Heart right ventricle (tissue), 16 donors: Measurements from ENCODE around the gene PIK3AP1. TPM values are rescaled to one million over a fixed set of nuclear protein-coding genes. Genes with fewer than 3 reads are reported as not detected.

Experiments used
- ATAC-seq, 8 donors: fragments of 200-7000 bp; cut with Tn5 transposase; one replicate each; pipeline ENCODE4 v1.9.1; 2020; ENCODE audit warnings: mild to moderate bottlenecking in 8 of 8, moderate library complexity in 8 of 8, moderate number of reproducible peaks in 1 of 8
- DNase-seq, 2 donors: peaks; one replicate each; pipeline ENCODE4 v3.0.0-alpha.2; 2020
- H3K27ac ChIP-seq, 10 donors: fragments of 200-600 bp; sonication (generic) in 2 of 10; one replicate each; pipeline versions ENCODE4 v1.5.0 to v1.8.0; 2020 to 2022; ENCODE audit warnings: mild to moderate bottlenecking in 3 of 10
- H3K27me3 ChIP-seq, 7 donors: fragments of 200-600 bp; one replicate each; pipeline ENCODE4 v1.8.0; 2021 to 2022; ENCODE audit warnings: mild to moderate bottlenecking in 2 of 7
- H3K36me3 ChIP-seq, 9 donors: fragments of 200-600 bp; sonication (generic) in 1 of 9; one replicate each; pipeline versions ENCODE4 v1.5.0 to v1.8.0; 2020 to 2022; ENCODE audit warnings: mild to moderate bottlenecking in 2 of 9
- H3K4me1 ChIP-seq, 9 donors: fragments of 200-600 bp; sonication (generic) in 1 of 9; one replicate each; pipeline versions ENCODE4 v1.5.0 to v1.8.0; 2020 to 2022; ENCODE audit warnings: mild to moderate bottlenecking in 4 of 9
- H3K4me3 ChIP-seq, 10 donors: fragments of 200-600 bp; sonication (generic) in 2 of 10; one replicate each; pipeline versions ENCODE4 v1.5.0 to v1.8.0; 2020 to 2022; ENCODE audit warnings: mild to moderate bottlenecking in 7 of 10, moderate library complexity in 2 of 10
- H3K9me3 ChIP-seq, 11 donors: fragments of 200-600 bp in 10 of 11; sonication (generic) in 2 of 11; one replicate each; pipeline versions ENCODE4 v1.5.0 to v1.8.0; 2013 to 2022; ENCODE audit warnings: mild to moderate bottlenecking in 2 of 11, control low read depth in 1 of 11, moderate library complexity in 1 of 11
- WGBS, 2 donors: extraction: QIAGEN DNeasy Blood & Tissue Kit; methylation state at CpG; one replicate each; pipeline ENCODE4 v1.1.7; 2013; ENCODE audit warnings: inconsistent platforms in 1 of 2; 5-methylcytosine and 5-hydroxymethylcytosine counted together
- intact Hi-C, 10 donors: fragments of 100-400 bp; cut with DNase I; formaldehyde crosslinking; loops; one replicate each; pipeline versions ENCODE4 v1.11.1 to v1.14.2; 2022
- polyA plus RNA-seq, 2 donors: library from polyadenylated mRNA; stranded (reverse); fragments of 200-250 nt; gene quantifications; one replicate each; pipeline ENCODE4 v1.2.3, GENCODE V29; 2013
- total RNA-seq, 10 donors: library from RNA; stranded (reverse); fragmentation: NEBNext Ultra II Directional in 3 of 10; extraction: Animal tissue kit (Norgen Biotek cat#: 25700) in 3 of 10; gene quantifications; one replicate each; pipeline versions ENCODE4 v1.2.1 to v1.2.4, GENCODE V29; 2021 to 2023
- TF ChIP-seq, protein P1 (sequence below), 9 donors: fragments of 200-600 bp; sonication (generic) in 2 of 9; IDR thresholded peaks; one replicate each; pipeline versions ENCODE4 v1.5.0 to v1.8.0; 2021 to 2022; ENCODE audit warnings: antibody characterized with exemption in 9 of 9, mild to moderate bottlenecking in 5 of 9, moderate library complexity in 1 of 9
- donor health status: Arrhythmogenic right ventricular cardiomyopathy.
- donor health status: ischemic (EF 13 %, LVEDD 7.1; RV severe dilation, severe dysfunction).
- donor health status: healthy with polysubstance abuse.
- donor health status: DM: no; HTN: yes; CAD: no.
- donor health status: DM: no; HTN: no; CAD: no.
- donor health status: ischemic (EF 25% LVEDD 6.9; RV normal size, moderate dysfunction).
- donor health status: ischemic (EF 25% LVEDD 5.7; RV mildly dilated, moderate dysfunction).
- donor health status: healthy.
- donor health status: DM: yes; HTN: yes; CAD: no.
- donor health status: Ischemic cardiomyopathy.
- donor health status: ischemic (EF 35%, LVEDD 5.7; RV mildly dilated, moderate dysfunction).
- donor health status: nonischemic (EF 11% LVEDD 7.7; RV severe dilation, severe dysfunction).
- donor health status: DM: yes; HTN: yes; CAD: no.
- donor health status: PGD.
- donor health status: ischemic (EF 29% LVEDD 5.4; RV normal size, mild dysfunction).
- donor health status: nonischemic (EF 23%, LVEDD 6.1; RV moderate dilation, normal function).

PIK3AP1 gene
- total and polyA plus RNA-seq, 12 donors = 1.0 to 22.1 (median 3.6) TPM

- TF ChIP-seq, protein P1, sequence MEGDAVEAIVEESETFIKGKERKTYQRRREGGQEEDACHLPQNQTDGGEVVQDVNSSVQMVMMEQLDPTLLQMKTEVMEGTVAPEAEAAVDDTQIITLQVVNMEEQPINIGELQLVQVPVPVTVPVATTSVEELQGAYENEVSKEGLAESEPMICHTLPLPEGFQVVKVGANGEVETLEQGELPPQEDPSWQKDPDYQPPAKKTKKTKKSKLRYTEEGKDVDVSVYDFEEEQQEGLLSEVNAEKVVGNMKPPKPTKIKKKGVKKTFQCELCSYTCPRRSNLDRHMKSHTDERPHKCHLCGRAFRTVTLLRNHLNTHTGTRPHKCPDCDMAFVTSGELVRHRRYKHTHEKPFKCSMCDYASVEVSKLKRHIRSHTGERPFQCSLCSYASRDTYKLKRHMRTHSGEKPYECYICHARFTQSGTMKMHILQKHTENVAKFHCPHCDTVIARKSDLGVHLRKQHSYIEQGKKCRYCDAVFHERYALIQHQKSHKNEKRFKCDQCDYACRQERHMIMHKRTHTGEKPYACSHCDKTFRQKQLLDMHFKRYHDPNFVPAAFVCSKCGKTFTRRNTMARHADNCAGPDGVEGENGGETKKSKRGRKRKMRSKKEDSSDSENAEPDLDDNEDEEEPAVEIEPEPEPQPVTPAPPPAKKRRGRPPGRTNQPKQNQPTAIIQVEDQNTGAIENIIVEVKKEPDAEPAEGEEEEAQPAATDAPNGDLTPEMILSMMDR (IDR thresholded peaks at IDR 0.05) = no peak
- DNase-seq (no peak), ATAC-seq (no peak)
- Histone ChIP-seq H3K27me3 (no peaks in the 10 kb centered on the region), H3K4me1 (peaks cover 0 to 42% (median 0%) of the 10 kb centered on the region in 9 donors), H3K36me3 (no peaks in the 10 kb centered on the region), H3K4me3 (no peak overlapping the region), H3K27ac (no peak overlapping the region), H3K9me3 (no peaks in the 10 kb centered on the region)
- intact Hi-C loops = loop anchor here in 1 of 10 donors (5.0 kb wide), 1 partner anchor 519 kb away; no protein-coding TSS in a partner anchor
- 89 to 92% methylated on average over 3 of the region's 3 CpGs for WGBS, 2 donors
Measured at GRCh38 chr10:96675846-96676245, 44.5 kb downstream of the PIK3AP1 start.

DNA sequence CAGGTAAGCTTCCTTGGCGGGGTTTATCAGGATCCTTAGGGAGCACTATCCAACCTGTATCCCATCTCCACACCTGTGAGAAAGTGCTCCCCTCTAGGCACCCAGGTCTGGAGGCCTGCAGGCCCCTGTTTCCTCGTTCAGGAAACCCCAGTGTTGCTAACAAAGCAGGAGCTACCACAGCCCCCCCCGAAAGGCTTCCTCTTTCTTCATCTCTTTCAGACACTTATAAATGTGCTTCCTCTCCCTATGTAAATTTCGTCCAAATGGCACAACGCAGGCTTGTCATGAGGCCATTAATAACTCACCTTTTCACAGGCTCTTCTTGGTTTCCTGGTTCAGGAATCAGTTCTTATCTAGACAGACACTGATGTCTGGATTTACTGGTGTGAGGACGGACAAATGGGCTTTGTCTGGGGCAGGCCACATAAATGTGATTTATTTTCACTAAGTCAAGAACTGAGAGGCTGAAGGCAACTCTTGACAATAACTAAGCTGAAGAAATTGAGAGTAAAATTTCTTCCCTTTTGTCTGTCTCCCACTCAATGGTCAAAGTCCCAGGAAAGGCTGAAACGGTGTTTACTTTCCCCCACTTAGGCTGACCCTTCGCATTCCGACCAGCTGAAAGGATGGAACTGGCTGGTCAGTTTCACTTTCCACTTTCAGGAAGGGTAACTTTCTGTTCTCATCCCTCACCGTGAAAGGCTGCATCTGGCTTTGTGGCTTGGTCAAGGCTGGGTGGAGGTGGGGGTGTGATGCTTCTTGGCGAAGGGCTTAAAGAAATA lies 46.8 kb downstream of the PIK3AP1 start:
- Histone ChIP-seq H3K36me3 (no peaks in the 10 kb centered on the region), H3K27ac (peak overlapping the region in 6 of 10 donors; percentile 28 to 77 (median 63)), H3K9me3 (no peaks in the 10 kb centered on the region), H3K27me3 (no peaks in the 10 kb centered on the region), H3K4me1 (peaks cover 0 to 51% (median 0%) of the 10 kb centered on the region in 9 donors), H3K4me3 (peak overlapping the region in 3 of 10 donors; percentile 2 to 21 (median 10))
- intact Hi-C loops = no loop called here
- peak in 1 of 2 donors; percentile 43 for DNase-seq
- ATAC-seq = peak in 7 of 8 donors; percentile 51 to 80 (median 74)
- TF ChIP-seq, protein P1 (IDR thresholded peaks at IDR 0.05) = no peak
- WGBS, 2 donors = 55 to 62% methylated on average over 11 of the region's 11 CpGs

DNA sequence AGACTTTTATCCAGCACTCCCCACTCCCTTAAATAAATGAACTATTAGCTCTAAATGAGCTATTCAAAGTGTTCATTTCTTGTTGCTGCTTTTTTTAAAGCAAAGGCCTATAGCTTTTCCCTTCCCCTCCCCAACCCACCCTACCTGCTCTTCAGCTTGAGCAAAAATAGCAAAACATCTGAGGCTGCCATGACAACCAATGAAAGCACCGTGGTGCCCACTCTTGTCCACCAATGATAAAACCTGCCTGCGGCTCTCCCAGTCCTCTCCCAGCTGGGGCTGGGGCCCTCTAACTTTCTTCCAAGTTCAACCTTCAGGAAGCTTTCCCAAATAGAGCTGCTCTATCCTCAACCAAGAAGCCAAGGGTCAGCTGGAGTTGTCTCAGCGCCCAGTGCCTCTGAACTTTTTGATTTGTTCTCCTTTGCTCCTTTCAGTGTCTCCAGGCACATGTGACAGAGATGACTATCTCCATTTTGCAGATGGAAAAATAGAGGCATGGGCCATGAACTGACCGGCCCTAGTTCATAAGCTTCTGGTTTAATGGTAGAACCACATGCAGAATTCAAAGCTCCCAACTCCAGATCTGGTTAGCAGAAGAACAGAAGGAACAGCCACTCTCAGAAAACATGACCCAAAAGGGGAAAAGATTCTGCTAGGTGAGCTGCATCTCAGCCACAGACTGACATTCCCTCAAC lies 47.7 kb downstream of the PIK3AP1 start:
- H3K4me3 ChIP-seq = no peak overlapping the region
- no peaks in the 10 kb centered on the region for H3K27me3 ChIP-seq
- H3K27ac ChIP-seq = peak overlapping the region in 1 of 10 donors; percentile 77
- peaks cover 0 to 51% (median 0%) of the 10 kb centered on the region in 9 donors for H3K4me1 ChIP-seq
- DNase-seq (no peak), ATAC-seq (no peak)
- H3K9me3 ChIP-seq = no peaks in the 10 kb centered on the region
- TF ChIP-seq, protein P1 (IDR thresholded peaks at IDR 0.05) = no peak
- no peaks in the 10 kb centered on the region for H3K36me3 ChIP-seq
- 87 to 89% methylated on average over 4 of the region's 4 CpGs for WGBS, 2 donors
- intact Hi-C loops = no loop called here

DNA sequence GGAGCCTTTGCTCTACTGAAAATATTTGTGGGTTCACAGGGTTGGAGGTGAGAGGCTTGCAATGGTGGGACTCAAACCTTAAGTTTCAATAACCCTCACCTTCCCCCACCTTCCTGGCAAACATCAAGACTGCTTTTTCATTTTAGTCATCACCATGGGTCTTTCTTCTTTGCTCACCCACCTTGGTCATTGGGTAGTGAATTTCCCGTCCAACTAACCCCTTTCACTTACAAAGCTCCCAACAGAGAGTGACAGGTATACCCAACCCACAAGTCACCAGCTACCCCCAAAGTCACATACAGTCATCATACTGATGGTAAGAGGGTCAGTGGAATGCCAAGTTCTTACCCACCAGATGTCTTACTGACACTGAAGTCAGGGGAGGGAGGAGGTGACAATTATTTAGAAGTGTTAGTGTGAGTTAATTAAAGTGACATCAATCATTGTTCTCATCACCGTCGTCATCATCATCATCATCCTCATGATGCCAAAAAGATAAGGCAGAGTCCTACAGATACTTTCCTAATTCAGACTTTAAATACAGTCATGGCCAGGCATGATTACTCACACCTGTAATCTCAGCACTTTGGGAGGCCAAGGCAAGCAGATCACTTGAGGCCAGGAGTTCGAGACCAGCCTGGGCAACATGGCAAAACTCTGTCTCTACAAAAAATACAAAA lies 49.0 kb downstream of the PIK3AP1 start:
- no peaks in the 10 kb centered on the region for H3K36me3 ChIP-seq
- TF ChIP-seq, protein P1 (IDR thresholded peaks at IDR 0.05) = no peak
- intact Hi-C loops = no loop called here
- 83 to 85% methylated on average over 4 of the region's 4 CpGs for WGBS, 2 donors
- peak overlapping the region in 1 of 10 donors; percentile 28 for H3K27ac ChIP-seq
- ATAC-seq (no peak), DNase-seq (no peak)
- no peaks in the 10 kb centered on the region for H3K9me3 ChIP-seq
- H3K27me3 ChIP-seq = no peaks in the 10 kb centered on the region
- H3K4me3 ChIP-seq = no peak overlapping the region
- peaks cover 0 to 51% (median 0%) of the 10 kb centered on the region in 9 donors for H3K4me1 ChIP-seq
